ENCODE data around the gene ASXL3. TPM values are rescaled to one million over a fixed set of nuclear protein-coding genes. Genes with fewer than 3 reads are reported as not detected.

ASXL3 gene
- polyA plus RNA-seq, 3 donors, result not detected

- intact Hi-C loops (cut with micrococcal nuclease), result no loop called here
- no peak overlapping the region for H3K4me3 Mint-ChIP-seq
- H3K27me3 Mint-ChIP-seq (ENCODE audit: low read depth in 3 of 3), result peaks cover 0 to 2% (median 0%) of the 10 kb centered on the region in 3 donors
- Histone ChIP-seq H3K9me3 (replicated peaks in 1 of 2; ENCODE audit: control insufficient read depth in 1 of 2, insufficient read depth in 1 of 2, low read length in 2 of 2) (no peaks in the 10 kb centered on the region), H3K4me3 (replicated peaks in 1 of 3; ENCODE audit: low read depth in 2 of 3, low read length in 3 of 3) (no peak overlapping the region), H3K36me3 (replicated peaks in 1 of 2; ENCODE audit: control insufficient read depth in 1 of 2, insufficient read depth in 2 of 2, low read length in 2 of 2) (no peaks in the 10 kb centered on the region), H3K4me2 (replicated peaks; ENCODE audit: extremely low read depth, low read length, poor library complexity, severe bottlenecking) (no peak overlapping the region), H3K9ac (ENCODE audit: insufficient read depth, low read length, poor library complexity, severe bottlenecking) (no peak overlapping the region), H3K27me3 (ENCODE audit: control insufficient read depth in 2 of 2, insufficient read depth in 2 of 2, low read length in 2 of 2) (no peaks in the 10 kb centered on the region), H3K79me2 (ENCODE audit: insufficient read depth, low read length) (no peaks in the 10 kb centered on the region), H4K20me1 (ENCODE audit: insufficient read depth, low read length) (no peaks in the 10 kb centered on the region), H2AFZ (ENCODE audit: insufficient read depth, low read depth, low read length, poor library complexity, severe bottlenecking) (no peak overlapping the region), H3K4me1 (ENCODE audit: control insufficient read depth in 1 of 2, insufficient read depth in 2 of 2, low read length in 2 of 2) (no peaks in the 10 kb centered on the region), H3K27ac (ENCODE audit: low read depth in 1 of 2, low read length in 2 of 2) (no peak overlapping the region)
- H3K4me1 Mint-ChIP-seq, result no peaks in the 10 kb centered on the region
- peaks cover 0 to 3% (median 0%) of the 10 kb centered on the region in 7 donors for H3K9me3 Mint-ChIP-seq
- no peak for DNase-seq
- no peak for TF ChIP-seq CTCF (IDR thresholded peaks at IDR 0.05)
- no peaks in the 10 kb centered on the region for H3K36me3 Mint-ChIP-seq
- no CpG with 5 or more reads among the region's 2 CpGs for WGBS (ENCODE audit: insufficient coverage)
- no peak overlapping the region for H3K27ac Mint-ChIP-seq
These were observed 133.5 kb downstream of the ASXL3 start for GRCh38 chr18:33711514-33711913.

DNA sequence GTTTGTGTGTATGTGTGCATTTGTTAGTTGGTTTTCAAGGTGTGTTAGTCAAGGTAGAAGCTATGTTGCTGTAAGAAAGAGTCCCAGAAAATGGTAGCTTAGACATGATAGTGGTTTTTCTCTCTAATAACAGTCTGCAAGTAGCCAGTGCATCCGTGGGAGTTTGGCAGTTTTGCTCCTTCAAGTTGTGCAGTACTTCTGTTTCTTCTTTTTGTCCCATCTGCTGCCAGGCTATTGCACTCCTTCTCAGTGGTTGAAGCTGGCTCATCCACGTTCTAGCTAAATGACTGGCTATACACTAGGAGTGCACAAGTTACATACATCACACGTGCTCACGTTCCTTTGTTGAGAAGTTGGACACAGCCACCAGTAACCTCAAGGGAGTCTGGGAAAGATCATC lies 134.7 kb downstream of the ASXL3 start:
- no peak overlapping the region for H3K27ac Mint-ChIP-seq
- Histone ChIP-seq H3K4me1 (ENCODE audit: control insufficient read depth in 1 of 2, insufficient read depth in 2 of 2, low read length in 2 of 2) (no peaks in the 10 kb centered on the region), H3K9ac (ENCODE audit: insufficient read depth, low read length, poor library complexity, severe bottlenecking) (no peak overlapping the region), H3K4me3 (replicated peaks in 1 of 3; ENCODE audit: low read depth in 2 of 3, low read length in 3 of 3) (no peak overlapping the region), H4K20me1 (ENCODE audit: insufficient read depth, low read length) (no peaks in the 10 kb centered on the region), H3K36me3 (replicated peaks in 1 of 2; ENCODE audit: control insufficient read depth in 1 of 2, insufficient read depth in 2 of 2, low read length in 2 of 2) (no peaks in the 10 kb centered on the region), H2AFZ (ENCODE audit: insufficient read depth, low read depth, low read length, poor library complexity, severe bottlenecking) (no peak overlapping the region), H3K27me3 (ENCODE audit: control insufficient read depth in 2 of 2, insufficient read depth in 2 of 2, low read length in 2 of 2) (no peaks in the 10 kb centered on the region), H3K9me3 (replicated peaks in 1 of 2; ENCODE audit: control insufficient read depth in 1 of 2, insufficient read depth in 1 of 2, low read length in 2 of 2) (no peaks in the 10 kb centered on the region), H3K4me2 (replicated peaks; ENCODE audit: extremely low read depth, low read length, poor library complexity, severe bottlenecking) (no peak overlapping the region), H3K27ac (ENCODE audit: low read depth in 1 of 2, low read length in 2 of 2) (no peak overlapping the region), H3K79me2 (ENCODE audit: insufficient read depth, low read length) (no peaks in the 10 kb centered on the region)
- H3K27me3 Mint-ChIP-seq (ENCODE audit: low read depth in 3 of 3), result peaks cover 0 to 2% (median 0%) of the 10 kb centered on the region in 3 donors
- peaks cover 0 to 4% (median 0%) of the 10 kb centered on the region in 7 donors for H3K9me3 Mint-ChIP-seq
- 57% methylated on average over 1 of the region's 4 CpGs for WGBS (ENCODE audit: insufficient coverage)
- H3K4me3 Mint-ChIP-seq, result no peak overlapping the region
- no peaks in the 10 kb centered on the region for H3K4me1 Mint-ChIP-seq
- H3K36me3 Mint-ChIP-seq, result no peaks in the 10 kb centered on the region
- no peak for TF ChIP-seq CTCF (IDR thresholded peaks at IDR 0.05)
- no peak for DNase-seq
- intact Hi-C loops (cut with micrococcal nuclease), result no loop called here
